T-cell (primary cell): ENCODE measurements around the gene MYL6B. TPM values are rescaled to one million over a fixed set of nuclear protein-coding genes. Genes with fewer than 3 reads are reported as not detected.

Experiments used
- ATAC-seq, 4 experiments: fragments of 200-7000 bp in 3 of 4; fragments of 150-1000 bp in 1 of 4; cut with Tn5 transposase; replicated peaks in 1 of 4; 1 replicate in 3 of 4; 2 replicates in 1 of 4; pipeline ENCODE4 v1.10.0; 2021; ENCODE audit warnings: moderate library complexity in 3 of 4, mild to moderate bottlenecking in 2 of 4, moderate number of reproducible peaks in 1 of 4
- CTCF ChIA-PET, 2 donors: fragments of 300-600 bp; sonication (Branson Sonifier 250); formaldehyde crosslinking; loops; one replicate each; lab custom pipeline; 2022; ENCODE audit warnings: antibody characterized with exemption in 2 of 2; lab: Charles Lee
- POLR2A ChIA-PET, 2 donors: fragments of 300-600 bp; sonication (Branson Sonifier 250); formaldehyde crosslinking; loops; one replicate each; lab custom pipeline; 2022; ENCODE audit warnings: antibody characterized with exemption in 2 of 2; lab: Charles Lee
- DNase-seq, 35 experiments: peaks; one replicate each; pipeline versions ENCODE4 v3.0.0 to v3.0.0-alpha.2; 2013 to 2023
- H3K27ac ChIP-seq: one replicate; pipeline ENCODE4 v1.5.1; 2013; ENCODE audit warnings: low read length
- H3K27me3 ChIP-seq, 2 experiments: replicated peaks in 1 of 2; 1 replicate in 1 of 2; 2 replicates in 1 of 2; pipeline versions ENCODE4 v1.6.1 to v1.7.0; 2013; ENCODE audit warnings: low read length in 1 of 2, mixed read lengths in 1 of 2; ENCODE audit not compliant: control insufficient read depth in 2 of 2, insufficient read depth in 2 of 2; ENCODE audit errors: extremely low read depth in 1 of 2
- H3K36me3 ChIP-seq, 2 donors: 1 replicate in 1 of 2; 2 replicates in 1 of 2; pipeline versions ENCODE4 v1.6.1 to v1.7.0; 2013; ENCODE audit warnings: low read length in 1 of 2; ENCODE audit not compliant: control insufficient read depth in 2 of 2, insufficient read depth in 1 of 2; ENCODE audit errors: extremely low read depth in 1 of 2
- H3K4me1 ChIP-seq, 2 experiments: 1 replicate in 1 of 2; 2 replicates in 1 of 2; pipeline versions ENCODE4 v1.6.1 to v1.7.0; 2013; ENCODE audit warnings: low read length in 2 of 2, mixed read lengths in 1 of 2; ENCODE audit not compliant: insufficient read depth in 2 of 2, control insufficient read depth in 1 of 2; ENCODE audit errors: extremely low read depth in 1 of 2
- H3K4me3 ChIP-seq, 2 donors: 1 replicate in 1 of 2; 2 replicates in 1 of 2; pipeline versions ENCODE4 v1.5.1 to v1.7.0; 2013; ENCODE audit warnings: mild to moderate bottlenecking in 2 of 2, low read length in 1 of 2, moderate library complexity in 1 of 2; ENCODE audit not compliant: control insufficient read depth in 1 of 2; ENCODE audit errors: extremely low read depth in 1 of 2
- H3K9me3 ChIP-seq: 2 replicates; pipeline ENCODE4 v1.7.0; 2013
- H3K27ac Mint-ChIP-seq, 2 donors: one replicate each; pipeline ENCODE4 v1.8.0; 2020 to 2021; ENCODE audit warnings: mild to moderate bottlenecking in 2 of 2, mixed read lengths in 2 of 2
- H3K27me3 Mint-ChIP-seq, 2 donors: one replicate each; pipeline ENCODE4 v1.8.0; 2021 to 2022; ENCODE audit warnings: mixed read lengths in 2 of 2
- H3K36me3 Mint-ChIP-seq: one replicate; pipeline ENCODE4 v1.8.0; 2021; ENCODE audit warnings: mixed read lengths
- H3K4me1 Mint-ChIP-seq, 3 donors: one replicate each; pipeline ENCODE4 v1.8.0; 2020 to 2022; ENCODE audit warnings: mixed read lengths in 3 of 3, mild to moderate bottlenecking in 1 of 3
- H3K4me3 Mint-ChIP-seq, 3 donors: one replicate each; pipeline ENCODE4 v1.8.0; 2020 to 2022; ENCODE audit warnings: mild to moderate bottlenecking in 3 of 3, mixed read lengths in 3 of 3, moderate library complexity in 3 of 3
- H3K9me3 Mint-ChIP-seq, 3 donors: one replicate each; pipeline ENCODE4 v1.8.0; 2020 to 2022; ENCODE audit warnings: mixed read lengths in 3 of 3
- WGBS: methylation state at CpG from one replicate; pipeline ENCODE4 v1.1.5; 2013; ENCODE audit warnings: missing lambda C conversion rate; ENCODE audit not compliant: insufficient coverage; 5-methylcytosine and 5-hydroxymethylcytosine counted together
- total RNA-seq, 35 experiments: library from RNA in 6 of 35; stranded (reverse) in 6 of 35; fragments of 120-200 nt in 1 of 35; gene quantifications; one replicate each; pipeline versions ENCODE4 v1.2.1 to v1.2.4 and lab custom pipeline; 2013 to 2026

The MYL6B gene
- total RNA-seq, 5 donors from 2014 or later (not counting 1 experiment from before 2014, with no cell fraction given), result 5.9 to 12.4 (median 7.7) TPM

DNA sequence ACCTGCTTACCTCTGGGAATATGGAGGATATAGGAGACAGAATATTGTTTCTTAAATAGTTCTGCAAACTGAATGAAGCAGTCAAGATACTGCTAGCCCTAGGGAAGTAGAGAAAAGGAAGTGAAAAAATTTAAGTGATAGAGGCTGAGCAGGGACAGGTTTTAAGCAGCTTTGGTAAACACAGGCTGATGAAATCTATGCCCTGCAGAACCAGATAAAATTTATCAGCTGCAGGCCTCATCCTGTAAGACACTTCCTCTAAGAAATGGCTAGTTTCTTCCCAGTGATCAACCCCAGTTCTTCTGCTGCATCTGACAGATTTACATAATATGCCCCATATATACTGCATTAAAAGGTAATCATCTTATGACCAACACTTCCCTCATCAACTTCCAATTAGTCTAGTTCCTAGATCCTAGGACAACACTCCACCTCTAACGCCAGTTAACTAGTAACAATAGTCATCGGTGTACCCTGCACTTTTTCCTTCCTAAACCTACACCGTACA is 25.6 kb upstream of the MYL6B start:
- H3K27me3 Mint-ChIP-seq, result no peaks in the 10 kb centered on the region
- Histone ChIP-seq H3K4me3 (no peak overlapping the region), H3K4me1 (peaks cover 36 to 53% of the 10 kb centered on the region in 2 experiments), H3K9me3 (no peaks in the 10 kb centered on the region), H3K36me3 (peaks cover 5 to 21% of the 10 kb centered on the region in 2 donors), H3K27ac (peak overlapping the region; percentile 76), H3K27me3 (no peaks in the 10 kb centered on the region)
- ChIA-PET POLR2A (interaction anchor here (0.6 to 1.8 kb wide), 3 partner anchors 9 to 266 kb away, joined by 3 to 33 read pairs (median 4); partner anchors contain the start of genes RPL41 (in 1 of the 2) and ZC3H10 (in 1 of the 2)), CTCF (interaction anchor here (0.5 to 5.8 kb wide), 8 partner anchors 8 to 95 kb away, joined by 3 to 65 read pairs (median 4); partner anchors contain the start of genes RNF41 (in 1 of the 2), RPL41 (in 1 of the 2), SMARCC2 (in 1 of the 2) and ZC3H10 (in 1 of the 2))
- peaks cover 59 to 66% (median 64%) of the 10 kb centered on the region in 3 donors for H3K4me1 Mint-ChIP-seq
- peak overlapping the region; percentile 97 for H3K27ac Mint-ChIP-seq
- DNase-seq, result peak in 1 of 35 experiments; percentile 26
- no peaks in the 10 kb centered on the region for H3K9me3 Mint-ChIP-seq
- ATAC-seq, result no peak
- H3K4me3 Mint-ChIP-seq, result peak overlapping the region; percentile 47 to 99 (median 98)
- peaks cover 26% of the 10 kb centered on the region for H3K36me3 Mint-ChIP-seq
- WGBS, result 59% methylated on average over 3 of the region's 3 CpGs

DNA sequence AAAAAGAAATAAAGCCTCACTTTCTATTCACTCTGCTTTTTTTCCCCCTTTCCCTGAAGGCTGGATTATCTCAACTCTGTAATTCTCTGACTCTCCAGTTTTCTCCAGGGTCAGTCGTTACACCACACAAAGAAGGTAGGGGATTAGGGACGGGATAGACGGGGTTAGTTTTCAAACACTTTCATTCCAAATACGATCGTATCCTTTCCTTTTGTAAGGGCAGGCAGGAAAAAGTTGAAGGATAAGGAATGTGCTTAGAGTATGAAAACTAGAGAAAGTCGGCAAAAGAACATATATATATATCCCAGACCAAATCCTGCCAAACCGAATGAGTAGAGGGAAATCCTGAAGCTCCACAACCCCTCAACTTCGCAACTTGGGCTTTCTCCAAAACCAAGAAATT is 24.9 kb upstream of the MYL6B start:
- no peaks in the 10 kb centered on the region for H3K9me3 Mint-ChIP-seq
- H3K27me3 ChIP-seq, result no peaks in the 10 kb centered on the region
- ATAC-seq (no peak), DNase-seq (no peak)
- peak overlapping the region; percentile 97 to 99 (median 98) for H3K4me3 Mint-ChIP-seq
- H3K4me1 ChIP-seq, result peaks cover 36 to 60% of the 10 kb centered on the region in 2 experiments
- peaks cover 31% of the 10 kb centered on the region for H3K36me3 Mint-ChIP-seq
- peak overlapping the region; percentile 97 for H3K27ac Mint-ChIP-seq
- CTCF ChIA-PET, result interaction anchor here (0.6 to 5.8 kb wide), 19 partner anchors 9 to 375 kb away, joined by 3 to 65 read pairs (median 5); partner anchors contain the start of genes DNAJC14 (in 1 of the 2), MYL6 (in 1 of the 2), MYL6B (in 1 of the 2) and ORMDL2 (in 1 of the 2)
- peak overlapping the region; percentile 4 to 86 for H3K4me3 ChIP-seq
- peaks cover 66 to 73% (median 71%) of the 10 kb centered on the region in 3 donors for H3K4me1 Mint-ChIP-seq
- H3K9me3 ChIP-seq, result no peaks in the 10 kb centered on the region
- POLR2A ChIA-PET, result interaction anchor here (0.5 to 1.8 kb wide), 10 partner anchors 9 to 322 kb away, joined by 3 to 33 read pairs (median 4); partner anchors contain the start of genes ZC3H10 (in 2 of the 2), ORMDL2 (in 1 of the 2), RNF41 (in 1 of the 2) and RPL41 (in 1 of the 2)
- peaks cover 12 to 25% of the 10 kb centered on the region in 2 donors for H3K36me3 ChIP-seq
- no peaks in the 10 kb centered on the region for H3K27me3 Mint-ChIP-seq
- H3K27ac ChIP-seq, result peak overlapping the region; percentile 76
- WGBS, result 0% methylated on average over 2 of the region's 8 CpGs

DNA sequence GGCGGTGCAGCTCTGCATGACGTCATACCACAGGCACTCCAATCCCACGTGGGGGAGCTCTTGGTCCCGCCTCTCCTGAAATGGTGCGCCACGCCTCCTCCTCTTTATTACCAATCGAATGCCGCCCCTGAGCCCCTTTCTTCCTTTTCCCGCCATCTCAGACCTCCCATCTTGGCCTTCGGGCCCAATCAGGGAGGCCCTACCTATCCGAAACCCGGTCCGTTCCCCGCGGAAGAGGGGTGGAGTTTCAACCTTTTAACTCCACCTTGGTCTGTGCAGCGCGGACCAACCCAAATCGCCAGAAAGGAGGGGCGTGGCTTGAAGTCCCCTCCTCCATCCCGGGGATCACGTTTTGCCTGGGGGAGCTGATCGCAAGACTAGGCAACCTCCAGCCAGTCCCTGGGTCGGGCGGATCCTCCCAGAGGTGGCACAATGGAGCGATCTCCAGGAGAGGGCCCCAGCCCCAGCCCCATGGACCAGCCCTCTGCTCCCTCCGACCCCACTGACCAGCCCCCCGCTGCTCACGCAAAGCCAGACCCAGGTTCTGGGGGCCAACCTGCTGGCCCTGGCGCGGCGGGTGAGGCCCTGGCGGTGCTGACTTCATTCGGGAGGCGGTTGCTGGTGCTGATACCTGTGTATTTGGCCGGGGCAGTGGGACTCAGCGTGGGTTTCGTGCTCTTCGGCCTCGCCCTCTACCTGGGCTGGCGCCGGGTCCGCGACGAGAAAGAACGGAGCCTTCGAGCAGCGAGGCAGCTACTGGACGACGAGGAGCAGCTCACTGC is 24.3 kb upstream of the MYL6B start, which contains the start of gene ESYT1:
Gene ESYT1, plus strand, starts transcription at position 380 of the 782 bp plus-strand sequence. Its CDS starts 53 bp downstream, at position 433.
- ChIA-PET POLR2A (interaction anchor here (0.5 to 1.8 kb wide), 11 partner anchors 10 to 321 kb away, joined by 3 to 33 read pairs (median 4); partner anchors contain the start of genes ZC3H10 (in 2 of the 2), ORMDL2 (in 1 of the 2), RNF41 (in 1 of the 2) and RPL41 (in 1 of the 2)), CTCF (interaction anchor here (0.6 to 5.8 kb wide), 22 partner anchors 10 to 446 kb away, joined by 3 to 65 read pairs (median 4); partner anchors contain the start of genes SMARCC2 (in 2 of the 2), DNAJC14 (in 1 of the 2), MYL6 (in 1 of the 2) and MYL6B (in 1 of the 2))
- DNase-seq (peak; percentile 88 to 99 (median 98)), ATAC-seq (peak; percentile 86 to 91 (median 89))
- peaks cover 33% of the 10 kb centered on the region for H3K36me3 Mint-ChIP-seq
- H3K27ac ChIP-seq, result peak within 1 kb of the TSS; percentile 76
- peak within 1 kb of the TSS; percentile 86 to 95 for H3K4me3 ChIP-seq
- H3K27ac Mint-ChIP-seq, result peak within 1 kb of the TSS; percentile 97
- H3K4me3 Mint-ChIP-seq, result peak within 1 kb of the TSS; percentile 97 to 99 (median 98)
- peaks cover 14 to 31% of the 10 kb centered on the region in 2 donors for H3K36me3 ChIP-seq
- WGBS, result under 1% methylated on average over 45 of the region's 49 CpGs
- no peaks in the 10 kb centered on the region for H3K9me3 Mint-ChIP-seq
- H3K27me3 ChIP-seq, result no peaks in the 10 kb centered on the region
- no peaks in the 10 kb centered on the region for H3K27me3 Mint-ChIP-seq
- H3K4me1 Mint-ChIP-seq, result peaks cover 68 to 74% (median 72%) of the 10 kb centered on the region in 3 donors
- H3K4me1 ChIP-seq, result peaks cover 36 to 62% of the 10 kb centered on the region in 2 experiments
- no peaks in the 10 kb centered on the region for H3K9me3 ChIP-seq

DNA sequence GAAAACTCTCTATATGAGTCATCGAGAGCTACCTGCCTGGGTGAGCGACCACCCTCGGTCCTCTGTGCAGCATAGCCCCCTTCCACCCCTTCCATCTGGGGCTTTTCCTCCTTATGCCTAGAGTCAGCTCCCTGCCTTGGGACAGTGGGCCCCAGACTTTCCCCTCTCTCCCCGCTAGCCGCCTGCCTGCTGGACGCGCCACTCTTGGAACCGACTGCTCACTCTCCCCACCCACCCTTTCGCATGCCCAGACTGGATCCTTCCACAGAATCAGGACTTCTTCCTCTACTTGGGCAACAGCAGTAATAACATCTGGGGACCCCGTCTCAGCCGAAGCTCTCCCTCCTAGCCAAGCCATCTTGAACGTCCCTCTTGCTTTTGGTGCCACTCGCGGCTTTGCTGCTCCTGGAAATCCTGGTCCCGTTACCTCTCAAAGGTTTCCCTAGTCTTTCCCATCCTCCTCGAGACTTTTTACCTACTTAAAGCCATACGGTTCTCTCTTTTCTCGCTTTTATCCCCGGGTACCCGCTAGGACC is 23.6 kb upstream of the MYL6B start:
- H3K27me3 ChIP-seq, result no peaks in the 10 kb centered on the region
- peaks cover 15 to 37% of the 10 kb centered on the region in 2 donors for H3K36me3 ChIP-seq
- H3K4me3 Mint-ChIP-seq, result peak overlapping the region; percentile 97 to 99 (median 98)
- peak in 2 of 4 experiments; percentile 0 for ATAC-seq
- no peaks in the 10 kb centered on the region for H3K27me3 Mint-ChIP-seq
- H3K9me3 ChIP-seq, result no peaks in the 10 kb centered on the region
- H3K36me3 Mint-ChIP-seq, result peaks cover 37% of the 10 kb centered on the region
- H3K9me3 Mint-ChIP-seq, result no peaks in the 10 kb centered on the region
- POLR2A ChIA-PET, result interaction anchor here (0.6 to 1.8 kb wide), 6 partner anchors 11 to 311 kb away, joined by 3 to 33 read pairs (median 6); partner anchors contain the start of genes ORMDL2 (in 1 of the 2), RPL41 (in 1 of the 2), SARNP (in 1 of the 2) and SMARCC2 (in 1 of the 2)
- WGBS, result 0% methylated on average over 17 of the region's 20 CpGs
- H3K4me1 Mint-ChIP-seq, result peaks cover 69 to 77% (median 70%) of the 10 kb centered on the region in 3 donors
- CTCF ChIA-PET, result interaction anchor here (0.6 to 5.8 kb wide), 14 partner anchors 9 to 445 kb away, joined by 3 to 65 read pairs (median 6); partner anchors contain the start of genes SMARCC2 (in 2 of the 2), MYL6B (in 1 of the 2), ORMDL2 (in 1 of the 2) and RPL41 (in 1 of the 2)
- peak in 3 of 35 experiments; percentile 4 to 44 (median 12) for DNase-seq
- H3K27ac Mint-ChIP-seq, result peak overlapping the region; percentile 97
- H3K4me1 ChIP-seq, result peaks cover 36 to 65% of the 10 kb centered on the region in 2 experiments
- peak overlapping the region; percentile 86 to 95 for H3K4me3 ChIP-seq
- H3K27ac ChIP-seq, result peak overlapping the region; percentile 67

DNA sequence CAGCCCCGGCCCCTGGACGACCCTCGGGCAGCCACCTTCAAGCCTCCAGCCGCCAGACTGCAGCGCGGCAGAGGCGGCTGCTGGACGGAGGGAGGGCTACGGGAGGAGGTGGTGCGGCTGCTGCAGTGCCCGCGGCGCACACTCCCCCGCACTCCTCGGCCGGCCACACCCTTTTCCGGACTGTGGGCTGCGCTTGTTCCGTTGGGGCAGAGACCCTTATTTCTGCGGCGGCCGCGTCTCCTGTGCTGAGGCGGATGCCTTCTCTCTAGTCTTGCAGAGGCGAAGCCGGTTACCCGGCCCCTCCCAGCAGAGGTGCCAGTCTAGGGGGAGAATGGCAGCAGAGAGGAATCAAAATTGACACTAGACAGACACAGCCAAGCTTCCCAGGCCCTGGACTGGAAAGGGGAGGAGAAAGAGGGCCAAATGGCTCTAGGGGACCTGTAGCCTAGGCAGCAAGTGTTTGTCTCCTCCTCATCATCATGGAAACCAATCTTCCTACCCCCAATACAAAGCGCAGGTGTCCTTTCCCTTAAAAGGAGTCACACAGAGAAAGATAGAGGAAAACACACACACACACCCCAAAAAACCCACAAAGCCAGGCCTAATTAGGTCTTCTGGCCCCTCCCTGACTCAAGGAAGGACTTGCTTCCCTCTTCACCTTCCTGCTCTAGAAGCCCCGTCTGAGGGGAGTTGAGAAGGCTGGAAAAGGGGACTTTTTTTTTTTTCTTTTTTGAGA is 23.0 kb upstream of the MYL6B start:
- no peaks in the 10 kb centered on the region for H3K9me3 Mint-ChIP-seq
- Histone ChIP-seq H3K9me3 (no peaks in the 10 kb centered on the region), H3K4me3 (peak overlapping the region; percentile 86 to 95), H3K27ac (peak overlapping the region; percentile 67), H3K27me3 (no peaks in the 10 kb centered on the region), H3K4me1 (peaks cover 36 to 70% of the 10 kb centered on the region in 2 experiments), H3K36me3 (peaks cover 15 to 44% of the 10 kb centered on the region in 2 donors)
- peaks cover 64 to 75% (median 69%) of the 10 kb centered on the region in 3 donors for H3K4me1 Mint-ChIP-seq
- peak overlapping the region; percentile 97 for H3K27ac Mint-ChIP-seq
- ATAC-seq, result peak; percentile 31 to 55 (median 48)
- peaks cover 42% of the 10 kb centered on the region for H3K36me3 Mint-ChIP-seq
- 0% methylated on average over 23 of the region's 29 CpGs for WGBS
- H3K4me3 Mint-ChIP-seq, result peak overlapping the region; percentile 97 to 99 (median 98)
- DNase-seq, result peak; percentile 47 to 85 (median 65)
- ChIA-PET CTCF (interaction anchor here in 1 of 2 donors (2.7 to 5.8 kb wide), 4 partner anchors 8 to 60 kb away, joined by 8 to 65 read pairs (median 35); partner anchors contain the start of genes MYL6B, RPL41, SMARCC2 and ZC3H10), POLR2A (interaction anchor here in 1 of 2 donors (0.8 kb wide), 1 partner anchor 312 kb away, joined by 3 read pairs; the partner anchor contains the start of gene ORMDL2)
- no peaks in the 10 kb centered on the region for H3K27me3 Mint-ChIP-seq
